DMS79 treated with DMSO at 0.1 percent for 48 hours (cell line): ENCODE measurements around the gene INHBE.
A peak's percentile ranks its signal among the peaks of the same experiment; 100 is the strongest.

ENCODE experiments used
- DNase-seq: peaks from one replicate; lab custom pipeline; 2025; lab: John Stamatoyannopoulos, UW

The INHBE gene

GRCh38 chr12:57461276-57461916, 6.3 kb downstream of the INHBE start:
- DNase-seq: no peak

GRCh38 chr12:57461917-57462250, 6.8 kb downstream of the INHBE start:
- DNase-seq: no peak

- DNase-seq: peak; percentile 72
Observed at GRCh38 chr12:57462251-57462911, 7.3 kb downstream of the INHBE start.

GRCh38 chr12:57462912-57463253, 7.8 kb downstream of the INHBE start:
- DNase-seq: no peak

- no peak for DNase-seq
Observed at GRCh38 chr12:57464569-57464968, 9.5 kb downstream of the INHBE start.

GRCh38 chr12:57465030-57465746, 10.1 kb downstream of the INHBE start:
- DNase-seq: no peak

GRCh38 chr12:57465747-57466505, 10.8 kb downstream of the INHBE start:
- no peak for DNase-seq

GRCh38 chr12:57467212-57467874, 12.2 kb downstream of the INHBE start:
- DNase-seq: no peak

- DNase-seq: no peak
Observed at GRCh38 chr12:57467915-57468314, 12.8 kb downstream of the INHBE start.

- DNase-seq: no peak
Observed at GRCh38 chr12:57469296-57470164, 14.4 kb downstream of the INHBE start.

- no peak for DNase-seq
Observed at GRCh38 chr12:57470286-57470969, 15.3 kb downstream of the INHBE start.

- DNase-seq: no peak
Observed at GRCh38 chr12:57470970-57471656, 16.0 kb downstream of the INHBE start.

GRCh38 chr12:57471661-57472060, 16.6 kb downstream of the INHBE start:
- DNase-seq: no peak

GRCh38 chr12:57472391-57472790, 17.3 kb downstream of the INHBE start:
- no peak for DNase-seq

- DNase-seq: no peak
Observed at GRCh38 chr12:57473392-57473791, 18.3 kb downstream of the INHBE start.

GRCh38 chr12:57473886-57474285, 18.8 kb downstream of the INHBE start:
- no peak for DNase-seq

GRCh38 chr12:57474430-57474829, 19.3 kb downstream of the INHBE start:
- DNase-seq: no peak

GRCh38 chr12:57474862-57475261, 19.8 kb downstream of the INHBE start:
- DNase-seq: peak; percentile 44

GRCh38 chr12:57475271-57476161, 20.4 kb downstream of the INHBE start:
- no peak for DNase-seq
